ENCODE results near the gene GIN1. TPM values are rescaled to one million over a fixed set of nuclear protein-coding genes. Genes with fewer than 3 reads are reported as not detected.

GIN1 gene
- total RNA-seq, 1 donor from 2014 or later, result 5.4 TPM

DNA sequence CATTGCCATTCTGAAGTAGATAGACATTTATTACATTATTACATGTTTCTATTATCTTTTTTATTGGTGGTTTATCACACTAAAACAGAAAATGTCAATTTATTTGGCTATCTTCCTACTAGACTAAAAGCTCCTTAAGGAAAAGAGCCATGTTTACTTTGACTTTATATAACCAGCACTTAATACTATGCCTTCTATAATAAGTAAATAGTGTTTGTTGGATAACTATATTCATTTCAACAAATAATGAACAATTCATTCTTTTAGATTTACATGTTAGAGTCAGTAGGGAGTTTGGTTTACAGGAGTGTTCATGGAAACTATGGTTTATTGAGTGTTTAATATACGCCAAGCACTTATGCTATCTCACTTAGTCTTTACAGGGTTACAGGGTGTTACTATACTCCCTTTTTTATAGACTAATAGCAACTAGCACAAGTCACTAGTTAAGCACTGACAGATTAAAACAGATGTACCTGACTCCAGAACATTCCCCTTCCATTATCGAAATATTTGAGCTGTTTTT is 7.4 kb upstream of the GIN1 start:
- no peak for FAIRE-seq
- no peaks in the 10 kb centered on the region for H3K27me3 Mint-ChIP-seq (ENCODE audit: low read depth, unreplicated experiment)
- peaks cover 68% of the 10 kb centered on the region for H3K79me2 ChIP-seq (ENCODE audit: insufficient read depth, low read length)

DNA sequence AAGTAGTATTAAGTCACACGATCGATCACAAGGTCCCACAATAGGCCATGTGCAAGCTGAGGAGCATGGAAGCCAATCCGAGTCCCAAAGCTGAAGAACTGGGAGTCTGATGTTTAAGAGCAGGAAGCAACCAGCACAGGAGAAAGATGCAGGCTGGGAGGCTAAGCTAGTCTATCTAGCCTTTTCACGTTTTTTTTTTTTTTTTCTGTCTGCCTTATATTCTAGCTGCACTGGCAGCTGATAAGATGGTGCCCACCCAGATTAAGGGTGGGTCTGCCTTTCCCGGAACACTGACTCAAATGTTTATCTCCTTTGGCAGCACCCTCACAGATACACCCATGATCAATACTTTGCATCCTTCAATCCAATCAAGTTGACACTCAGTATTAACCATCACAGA is 6.6 kb upstream of the GIN1 start:
- H3K4me2 ChIP-seq (ENCODE audit: low read length), result no peak overlapping the region
- no peak overlapping the region for H3K27ac ChIP-seq (ENCODE audit: low read depth, low read length)
- no peak for TF ChIP-seq EZH2 (IDR thresholded peaks at IDR 0.05; ENCODE audit: insufficient read depth, low read length)
- TF ChIP-seq, protein P1, sequence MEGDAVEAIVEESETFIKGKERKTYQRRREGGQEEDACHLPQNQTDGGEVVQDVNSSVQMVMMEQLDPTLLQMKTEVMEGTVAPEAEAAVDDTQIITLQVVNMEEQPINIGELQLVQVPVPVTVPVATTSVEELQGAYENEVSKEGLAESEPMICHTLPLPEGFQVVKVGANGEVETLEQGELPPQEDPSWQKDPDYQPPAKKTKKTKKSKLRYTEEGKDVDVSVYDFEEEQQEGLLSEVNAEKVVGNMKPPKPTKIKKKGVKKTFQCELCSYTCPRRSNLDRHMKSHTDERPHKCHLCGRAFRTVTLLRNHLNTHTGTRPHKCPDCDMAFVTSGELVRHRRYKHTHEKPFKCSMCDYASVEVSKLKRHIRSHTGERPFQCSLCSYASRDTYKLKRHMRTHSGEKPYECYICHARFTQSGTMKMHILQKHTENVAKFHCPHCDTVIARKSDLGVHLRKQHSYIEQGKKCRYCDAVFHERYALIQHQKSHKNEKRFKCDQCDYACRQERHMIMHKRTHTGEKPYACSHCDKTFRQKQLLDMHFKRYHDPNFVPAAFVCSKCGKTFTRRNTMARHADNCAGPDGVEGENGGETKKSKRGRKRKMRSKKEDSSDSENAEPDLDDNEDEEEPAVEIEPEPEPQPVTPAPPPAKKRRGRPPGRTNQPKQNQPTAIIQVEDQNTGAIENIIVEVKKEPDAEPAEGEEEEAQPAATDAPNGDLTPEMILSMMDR (IDR thresholded peaks at IDR 0.05; ENCODE audit: insufficient read depth, low read depth, low read length), result no peak
- H3K4me1 Mint-ChIP-seq (ENCODE audit: low read depth, unreplicated experiment), result peaks cover 8% of the 10 kb centered on the region
- no peaks in the 10 kb centered on the region for H3K4me1 ChIP-seq (ENCODE audit: insufficient read depth, low read length)
- no peaks in the 10 kb centered on the region for H3K27me3 ChIP-seq (ENCODE audit: insufficient read depth, low read length)
- H3K9me3 Mint-ChIP-seq (ENCODE audit: unreplicated experiment), result no peaks in the 10 kb centered on the region
- H3K27ac Mint-ChIP-seq (ENCODE audit: unreplicated experiment), result no peak overlapping the region
- H3K27me3 Mint-ChIP-seq (ENCODE audit: low read depth, unreplicated experiment), result no peaks in the 10 kb centered on the region
- no peak overlapping the region for H2AFZ ChIP-seq (ENCODE audit: low read depth, low read length)
- H3K79me2 ChIP-seq (ENCODE audit: insufficient read depth, low read length), result peaks cover 76% of the 10 kb centered on the region
- H3K36me3 Mint-ChIP-seq (ENCODE audit: low read depth, unreplicated experiment), result no peaks in the 10 kb centered on the region
- peaks cover 13% of the 10 kb centered on the region for H4K20me1 ChIP-seq (ENCODE audit: insufficient read depth, low read length)
- no peak overlapping the region for H3K4me3 ChIP-seq (ENCODE audit: insufficient read depth, low read depth, low read length)
- H3K9ac ChIP-seq (ENCODE audit: low read length), result no peak overlapping the region
- H3K4me3 Mint-ChIP-seq (ENCODE audit: unreplicated experiment), result no peak overlapping the region
- H3K36me3 ChIP-seq (ENCODE audit: insufficient read depth, low read length), result no peaks in the 10 kb centered on the region
- DNase-seq (ENCODE audit: low read depth) (no peak), FAIRE-seq (no peak)
- no peaks in the 10 kb centered on the region for H3K9me3 ChIP-seq (ENCODE audit: insufficient read depth, low read depth, low read length)

More for the DNA sequence above, 7.4 kb upstream of the GIN1 start:
- Histone ChIP-seq H3K4me1 (ENCODE audit: insufficient read depth, low read length) (no peaks in the 10 kb centered on the region), H4K20me1 (ENCODE audit: insufficient read depth, low read length) (peaks cover 7% of the 10 kb centered on the region), H3K9me3 (ENCODE audit: insufficient read depth, low read depth, low read length) (no peaks in the 10 kb centered on the region), H3K4me3 (ENCODE audit: insufficient read depth, low read depth, low read length) (no peak overlapping the region), H3K36me3 (ENCODE audit: insufficient read depth, low read length) (no peaks in the 10 kb centered on the region), H3K4me2 (ENCODE audit: low read length) (no peak overlapping the region), H3K27ac (ENCODE audit: low read depth, low read length) (no peak overlapping the region), H2AFZ (ENCODE audit: low read depth, low read length) (no peak overlapping the region), H3K9ac (ENCODE audit: low read length) (no peak overlapping the region), H3K27me3 (ENCODE audit: insufficient read depth, low read length) (no peaks in the 10 kb centered on the region)
- no peak overlapping the region for H3K27ac Mint-ChIP-seq (ENCODE audit: unreplicated experiment)
- H3K4me1 Mint-ChIP-seq (ENCODE audit: low read depth, unreplicated experiment), result peaks cover 3% of the 10 kb centered on the region
- H3K36me3 Mint-ChIP-seq (ENCODE audit: low read depth, unreplicated experiment), result no peaks in the 10 kb centered on the region
- no peak for DNase-seq (ENCODE audit: low read depth)
- no peaks in the 10 kb centered on the region for H3K9me3 Mint-ChIP-seq (ENCODE audit: unreplicated experiment)
- no peak overlapping the region for H3K4me3 Mint-ChIP-seq (ENCODE audit: unreplicated experiment)
- TF ChIP-seq EZH2 (IDR thresholded peaks at IDR 0.05; ENCODE audit: insufficient read depth, low read length), result no peak
- TF ChIP-seq, protein P1 (IDR thresholded peaks at IDR 0.05; ENCODE audit: insufficient read depth, low read depth, low read length), result no peak

DNA sequence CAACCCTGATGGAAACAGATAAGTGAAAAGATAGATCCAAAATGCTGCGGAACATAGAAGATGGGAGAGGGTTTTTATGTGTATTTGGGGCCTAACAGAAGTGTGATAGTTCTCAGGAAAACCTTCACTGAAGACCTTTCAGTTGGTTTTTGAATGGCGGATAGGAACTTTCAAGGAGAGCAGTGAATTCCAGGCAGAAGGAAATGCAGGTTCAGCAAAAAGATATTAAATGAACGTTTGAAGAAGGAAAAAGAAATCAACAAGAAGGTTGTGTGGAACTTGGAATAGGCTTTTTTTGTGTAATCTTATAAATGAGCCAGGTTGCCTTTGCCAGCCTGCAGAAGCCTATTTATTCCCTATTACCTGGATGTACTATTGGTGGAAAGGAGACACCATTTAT is 2.3 kb upstream of the GIN1 start:
- H3K4me1 ChIP-seq (ENCODE audit: insufficient read depth, low read length), result no peaks in the 10 kb centered on the region
- H3K36me3 Mint-ChIP-seq (ENCODE audit: low read depth, unreplicated experiment), result no peaks in the 10 kb centered on the region
- H3K27ac Mint-ChIP-seq (ENCODE audit: unreplicated experiment), result no peak overlapping the region
- H4K20me1 ChIP-seq (ENCODE audit: insufficient read depth, low read length), result peaks cover 9% of the 10 kb centered on the region
- no peaks in the 10 kb centered on the region for H3K36me3 ChIP-seq (ENCODE audit: insufficient read depth, low read length)
- H3K27me3 Mint-ChIP-seq (ENCODE audit: low read depth, unreplicated experiment), result no peaks in the 10 kb centered on the region
- TF ChIP-seq, protein P1 (IDR thresholded peaks at IDR 0.05; ENCODE audit: insufficient read depth, low read depth, low read length), result no peak
- TF ChIP-seq EZH2 (IDR thresholded peaks at IDR 0.05; ENCODE audit: insufficient read depth, low read length), result no peak
- peak overlapping the region; percentile 87 for H3K4me2 ChIP-seq (ENCODE audit: low read length)
- no peak overlapping the region for H3K27ac ChIP-seq (ENCODE audit: low read depth, low read length)
- no peaks in the 10 kb centered on the region for H3K27me3 ChIP-seq (ENCODE audit: insufficient read depth, low read length)
- DNase-seq (ENCODE audit: low read depth) (no peak), FAIRE-seq (no peak)
- H3K4me3 Mint-ChIP-seq (ENCODE audit: unreplicated experiment), result peak overlapping the region; percentile 63
- no peak overlapping the region for H3K9ac ChIP-seq (ENCODE audit: low read length)
- H3K9me3 ChIP-seq (ENCODE audit: insufficient read depth, low read depth, low read length), result no peaks in the 10 kb centered on the region
- H3K4me1 Mint-ChIP-seq (ENCODE audit: low read depth, unreplicated experiment), result peaks cover 10% of the 10 kb centered on the region
- no peaks in the 10 kb centered on the region for H3K9me3 Mint-ChIP-seq (ENCODE audit: unreplicated experiment)
- no peak overlapping the region for H2AFZ ChIP-seq (ENCODE audit: low read depth, low read length)
- no peak overlapping the region for H3K4me3 ChIP-seq (ENCODE audit: insufficient read depth, low read depth, low read length)
- H3K79me2 ChIP-seq (ENCODE audit: insufficient read depth, low read length), result peaks cover 78% of the 10 kb centered on the region

Data from astrocyte (in vitro differentiated cells and primary cell).